Measurements from ENCODE around the gene C5orf52.

The C5orf52 gene

GRCh38 chr5:157670662-157671591 is at the start of gene C5orf52:
TSS of gene C5orf52 (plus strand) at chr5:157671533. CDS start at chr5:157671615, 82 bp downstream.
- no peaks in the 10 kb centered on the region for H3K9me3 Mint-ChIP-seq
- peaks cover 24% of the 10 kb centered on the region for H3K4me1 Mint-ChIP-seq (ENCODE audit: low read depth)
- H3K4me3 Mint-ChIP-seq, result peak within 1 kb of the TSS; percentile 87
- H3K27ac Mint-ChIP-seq, result peak within 1 kb of the TSS; percentile 85
- peak; percentile 55 for DNase-seq
- peaks cover 39% of the 10 kb centered on the region for H3K27me3 Mint-ChIP-seq
- H3K36me3 Mint-ChIP-seq (ENCODE audit: low read depth), result peaks cover 4% of the 10 kb centered on the region

- Mint-ChIP-seq H3K27me3 (no peaks in the 10 kb centered on the region), H3K27ac (no peak overlapping the region), H3K4me3 (no peak overlapping the region), H3K9me3 (peaks cover 9% of the 10 kb centered on the region), H3K36me3 (ENCODE audit: low read depth) (no peaks in the 10 kb centered on the region), H3K4me1 (ENCODE audit: low read depth) (peaks cover 6% of the 10 kb centered on the region)
- DNase-seq, result no peak
These were observed 47.2 kb upstream of the C5orf52 start for GRCh38 chr5:157624144-157624543.

- H3K4me3 Mint-ChIP-seq, result no peak overlapping the region
- no peaks in the 10 kb centered on the region for H3K36me3 Mint-ChIP-seq (ENCODE audit: low read depth)
- peaks cover 6% of the 10 kb centered on the region for H3K4me1 Mint-ChIP-seq (ENCODE audit: low read depth)
- H3K27me3 Mint-ChIP-seq, result no peaks in the 10 kb centered on the region
- no peak overlapping the region for H3K27ac Mint-ChIP-seq
- peaks cover 9% of the 10 kb centered on the region for H3K9me3 Mint-ChIP-seq
- no peak for DNase-seq
These were observed 44.5 kb upstream of the C5orf52 start for GRCh38 chr5:157626831-157627230.

GRCh38 chr5:157630341-157630740 is 41.0 kb upstream of the C5orf52 start:
- no peak overlapping the region for H3K4me3 Mint-ChIP-seq
- no peaks in the 10 kb centered on the region for H3K27me3 Mint-ChIP-seq
- no peaks in the 10 kb centered on the region for H3K36me3 Mint-ChIP-seq (ENCODE audit: low read depth)
- no peaks in the 10 kb centered on the region for H3K4me1 Mint-ChIP-seq (ENCODE audit: low read depth)
- H3K9me3 Mint-ChIP-seq, result no peaks in the 10 kb centered on the region
- no peak for DNase-seq
- H3K27ac Mint-ChIP-seq, result no peak overlapping the region

- no peak overlapping the region for H3K4me3 Mint-ChIP-seq
- H3K27me3 Mint-ChIP-seq, result no peaks in the 10 kb centered on the region
- no peak for DNase-seq
- no peaks in the 10 kb centered on the region for H3K9me3 Mint-ChIP-seq
- no peak overlapping the region for H3K27ac Mint-ChIP-seq
- no peaks in the 10 kb centered on the region for H3K36me3 Mint-ChIP-seq (ENCODE audit: low read depth)
- no peaks in the 10 kb centered on the region for H3K4me1 Mint-ChIP-seq (ENCODE audit: low read depth)
These were observed 30.8 kb upstream of the C5orf52 start for GRCh38 chr5:157640406-157641066.

- Mint-ChIP-seq H3K9me3 (peaks cover 12% of the 10 kb centered on the region), H3K27ac (no peak overlapping the region), H3K4me1 (ENCODE audit: low read depth) (peaks cover 19% of the 10 kb centered on the region)
These were observed 22.9 kb upstream of the C5orf52 start for GRCh38 chr5:157648275-157648990.

GRCh38 chr5:157649101-157649500 is 22.2 kb upstream of the C5orf52 start:
- Mint-ChIP-seq H3K9me3 (peaks cover 14% of the 10 kb centered on the region), H3K4me1 (ENCODE audit: low read depth) (peaks cover 19% of the 10 kb centered on the region), H3K27me3 (no peaks in the 10 kb centered on the region), H3K27ac (no peak overlapping the region), H3K36me3 (ENCODE audit: low read depth) (peaks cover 14% of the 10 kb centered on the region), H3K4me3 (no peak overlapping the region)
- no peak for DNase-seq

More at GRCh38 chr5:157648275-157648990, 22.9 kb upstream of the C5orf52 start:
- Mint-ChIP-seq H3K36me3 (ENCODE audit: low read depth) (peaks cover 11% of the 10 kb centered on the region), H3K4me3 (no peak overlapping the region), H3K27me3 (no peaks in the 10 kb centered on the region)
- no peak for DNase-seq

- peaks cover 14% of the 10 kb centered on the region for H3K36me3 Mint-ChIP-seq (ENCODE audit: low read depth)
- no peak overlapping the region for H3K4me3 Mint-ChIP-seq
- H3K4me1 Mint-ChIP-seq (ENCODE audit: low read depth), result peaks cover 19% of the 10 kb centered on the region
- DNase-seq, result no peak
- H3K27me3 Mint-ChIP-seq, result no peaks in the 10 kb centered on the region
- peaks cover 18% of the 10 kb centered on the region for H3K9me3 Mint-ChIP-seq
- H3K27ac Mint-ChIP-seq, result no peak overlapping the region
These were observed 20.2 kb upstream of the C5orf52 start for GRCh38 chr5:157650991-157651611.

- DNase-seq, result peak; percentile 88
- H3K36me3 Mint-ChIP-seq (ENCODE audit: low read depth), result peaks cover 14% of the 10 kb centered on the region
These were observed 19.5 kb upstream of the C5orf52 start for GRCh38 chr5:157651623-157652376.

GRCh38 chr5:157652377-157652692 is 19.0 kb upstream of the C5orf52 start, which contains the start of gene SOX30:
TSS of gene SOX30 (minus strand) at chr5:157652438. CDS start at chr5:157652078, 360 bp downstream.
- Mint-ChIP-seq H3K4me3 (peak within 1 kb of the TSS; percentile 67), H3K27ac (peak within 1 kb of the TSS; percentile 79), H3K9me3 (peaks cover 22% of the 10 kb centered on the region), H3K27me3 (no peaks in the 10 kb centered on the region), H3K4me1 (ENCODE audit: low read depth) (peaks cover 19% of the 10 kb centered on the region), H3K36me3 (ENCODE audit: low read depth) (peaks cover 14% of the 10 kb centered on the region)
- DNase-seq, result no peak

More at GRCh38 chr5:157651623-157652376, 19.5 kb upstream of the C5orf52 start:
- no peaks in the 10 kb centered on the region for H3K27me3 Mint-ChIP-seq
- peaks cover 22% of the 10 kb centered on the region for H3K9me3 Mint-ChIP-seq
- H3K4me1 Mint-ChIP-seq (ENCODE audit: low read depth), result peaks cover 19% of the 10 kb centered on the region
- peak overlapping the region; percentile 67 for H3K4me3 Mint-ChIP-seq
- peak overlapping the region; percentile 79 for H3K27ac Mint-ChIP-seq

GRCh38 chr5:157657516-157657915 is 13.8 kb upstream of the C5orf52 start:
- H3K36me3 Mint-ChIP-seq (ENCODE audit: low read depth), result peaks cover 27% of the 10 kb centered on the region
- H3K27ac Mint-ChIP-seq, result no peak overlapping the region
- peaks cover 6% of the 10 kb centered on the region for H3K4me1 Mint-ChIP-seq (ENCODE audit: low read depth)
- peaks cover 23% of the 10 kb centered on the region for H3K9me3 Mint-ChIP-seq
- DNase-seq, result no peak
- H3K27me3 Mint-ChIP-seq, result no peaks in the 10 kb centered on the region
- H3K4me3 Mint-ChIP-seq, result no peak overlapping the region

- H3K27ac Mint-ChIP-seq, result no peak overlapping the region
- no peaks in the 10 kb centered on the region for H3K4me1 Mint-ChIP-seq (ENCODE audit: low read depth)
- peaks cover 18% of the 10 kb centered on the region for H3K36me3 Mint-ChIP-seq (ENCODE audit: low read depth)
- peaks cover 13% of the 10 kb centered on the region for H3K9me3 Mint-ChIP-seq
- H3K4me3 Mint-ChIP-seq, result no peak overlapping the region
- H3K27me3 Mint-ChIP-seq, result no peaks in the 10 kb centered on the region
- DNase-seq, result no peak
These were observed 12.4 kb upstream of the C5orf52 start for GRCh38 chr5:157658893-157659292.

- Mint-ChIP-seq H3K27ac (no peak overlapping the region), H3K4me3 (no peak overlapping the region), H3K9me3 (peaks cover 14% of the 10 kb centered on the region), H3K4me1 (ENCODE audit: low read depth) (no peaks in the 10 kb centered on the region), H3K27me3 (no peaks in the 10 kb centered on the region), H3K36me3 (ENCODE audit: low read depth) (peaks cover 18% of the 10 kb centered on the region)
- no peak for DNase-seq
These were observed 11.3 kb upstream of the C5orf52 start for GRCh38 chr5:157659868-157660660.
